COLO668 (cell line): ENCODE results near the gene IRS2.
A peak's percentile ranks its signal among the peaks of the same experiment; 100 is the strongest.

Experiments
- DNase-seq: peaks from one replicate; lab custom pipeline; 2025; ENCODE audit not compliant: unreplicated experiment; lab: John Stamatoyannopoulos, UW

IRS2 gene

GRCh38 chr13:109760951-109761350 is 25.4 kb downstream of the IRS2 start:
- DNase-seq: no peak

- DNase-seq: no peak
Observed at GRCh38 chr13:109760402-109760801, 26.0 kb downstream of the IRS2 start.

- no peak for DNase-seq
Observed at GRCh38 chr13:109759609-109760008, 26.8 kb downstream of the IRS2 start.

- DNase-seq: no peak
Observed at GRCh38 chr13:109758937-109759480, 27.4 kb downstream of the IRS2 start.

GRCh38 chr13:109756778-109757177 is 29.6 kb downstream of the IRS2 start:
- no peak for DNase-seq

- DNase-seq: no peak
Observed at GRCh38 chr13:109755997-109756396, 30.4 kb downstream of the IRS2 start.

GRCh38 chr13:109755551-109755950 is 30.8 kb downstream of the IRS2 start:
- no peak for DNase-seq

- no peak for DNase-seq
Observed at GRCh38 chr13:109751477-109751876, 34.9 kb downstream of the IRS2 start.

GRCh38 chr13:109750221-109750775 is 36.1 kb downstream of the IRS2 start:
- DNase-seq: no peak

- no peak for DNase-seq
Observed at GRCh38 chr13:109749365-109749764, 37.0 kb downstream of the IRS2 start.

GRCh38 chr13:109748677-109749076 is 37.7 kb downstream of the IRS2 start:
- DNase-seq: no peak

- DNase-seq: no peak
Observed at GRCh38 chr13:109747524-109747923, 38.9 kb downstream of the IRS2 start.

- no peak for DNase-seq
Observed at GRCh38 chr13:109746364-109746763, 40.0 kb downstream of the IRS2 start.

GRCh38 chr13:109745702-109746101 is 40.7 kb downstream of the IRS2 start:
- no peak for DNase-seq

GRCh38 chr13:109745060-109745459 is 41.3 kb downstream of the IRS2 start:
- DNase-seq: no peak

GRCh38 chr13:109744512-109745051 is 41.8 kb downstream of the IRS2 start:
- DNase-seq: peak; percentile 76

GRCh38 chr13:109743706-109744453 is 42.5 kb downstream of the IRS2 start:
- peak; percentile 83 for DNase-seq

- no peak for DNase-seq
Observed at GRCh38 chr13:109741966-109742365, 44.4 kb downstream of the IRS2 start.

- DNase-seq: no peak
Observed at GRCh38 chr13:109740721-109741120, 45.7 kb downstream of the IRS2 start.

GRCh38 chr13:109740121-109740520 is 46.3 kb downstream of the IRS2 start:
- DNase-seq: no peak

GRCh38 chr13:109738298-109738746 is 48.1 kb downstream of the IRS2 start:
- no peak for DNase-seq

GRCh38 chr13:109737606-109738005 is 48.8 kb downstream of the IRS2 start:
- DNase-seq: no peak
